Astrocyte of the spinal cord (primary cell): Measurements from ENCODE around the gene FGF11.

Experiments used
- DNase-seq: peaks from one replicate; pipeline ENCODE4 v3.0.0; 2011; ENCODE audit warnings: low read depth, low spot score
- H3K4me3 ChIP-seq: 2 replicates; pipeline ENCODE4 v1.5.1; 2011; ENCODE audit warnings: low read depth, mild to moderate bottlenecking, low read length, moderate library complexity
- in situ Hi-C: cut with HindIII; loops from 2 replicates; pipeline ENCODE4 v1.10.0; 2017; ENCODE audit warnings: low sequenced_read_pairs
- TF ChIP-seq, protein P1 (sequence below): IDR thresholded peaks from 2 replicates; pipeline ENCODE4 v1.5.1; 2012; ENCODE audit warnings: low read depth, mild to moderate bottlenecking, low read length, inconsistent platforms

Gene FGF11

DNA sequence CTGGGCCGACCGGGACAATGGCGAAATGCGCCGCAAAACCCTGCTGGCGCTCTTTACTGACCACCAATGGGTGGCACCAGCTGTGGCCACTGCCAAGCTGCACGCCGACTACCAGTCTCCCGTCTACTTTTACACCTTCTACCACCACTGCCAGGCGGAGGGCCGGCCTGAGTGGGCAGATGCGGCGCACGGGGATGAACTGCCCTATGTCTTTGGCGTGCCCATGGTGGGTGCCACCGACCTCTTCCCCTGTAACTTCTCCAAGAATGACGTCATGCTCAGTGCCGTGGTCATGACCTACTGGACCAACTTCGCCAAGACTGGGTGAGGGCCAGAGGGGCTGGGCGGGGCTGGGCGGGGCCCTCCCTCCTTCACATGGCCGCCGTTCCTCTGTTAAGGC lies 23.5 kb upstream of the FGF11 start:
- no peak overlapping the region for H3K4me3 ChIP-seq
- no peak for DNase-seq
- in situ Hi-C loops: no loop called here
- TF ChIP-seq, protein P1, sequence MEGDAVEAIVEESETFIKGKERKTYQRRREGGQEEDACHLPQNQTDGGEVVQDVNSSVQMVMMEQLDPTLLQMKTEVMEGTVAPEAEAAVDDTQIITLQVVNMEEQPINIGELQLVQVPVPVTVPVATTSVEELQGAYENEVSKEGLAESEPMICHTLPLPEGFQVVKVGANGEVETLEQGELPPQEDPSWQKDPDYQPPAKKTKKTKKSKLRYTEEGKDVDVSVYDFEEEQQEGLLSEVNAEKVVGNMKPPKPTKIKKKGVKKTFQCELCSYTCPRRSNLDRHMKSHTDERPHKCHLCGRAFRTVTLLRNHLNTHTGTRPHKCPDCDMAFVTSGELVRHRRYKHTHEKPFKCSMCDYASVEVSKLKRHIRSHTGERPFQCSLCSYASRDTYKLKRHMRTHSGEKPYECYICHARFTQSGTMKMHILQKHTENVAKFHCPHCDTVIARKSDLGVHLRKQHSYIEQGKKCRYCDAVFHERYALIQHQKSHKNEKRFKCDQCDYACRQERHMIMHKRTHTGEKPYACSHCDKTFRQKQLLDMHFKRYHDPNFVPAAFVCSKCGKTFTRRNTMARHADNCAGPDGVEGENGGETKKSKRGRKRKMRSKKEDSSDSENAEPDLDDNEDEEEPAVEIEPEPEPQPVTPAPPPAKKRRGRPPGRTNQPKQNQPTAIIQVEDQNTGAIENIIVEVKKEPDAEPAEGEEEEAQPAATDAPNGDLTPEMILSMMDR: no peak

DNA sequence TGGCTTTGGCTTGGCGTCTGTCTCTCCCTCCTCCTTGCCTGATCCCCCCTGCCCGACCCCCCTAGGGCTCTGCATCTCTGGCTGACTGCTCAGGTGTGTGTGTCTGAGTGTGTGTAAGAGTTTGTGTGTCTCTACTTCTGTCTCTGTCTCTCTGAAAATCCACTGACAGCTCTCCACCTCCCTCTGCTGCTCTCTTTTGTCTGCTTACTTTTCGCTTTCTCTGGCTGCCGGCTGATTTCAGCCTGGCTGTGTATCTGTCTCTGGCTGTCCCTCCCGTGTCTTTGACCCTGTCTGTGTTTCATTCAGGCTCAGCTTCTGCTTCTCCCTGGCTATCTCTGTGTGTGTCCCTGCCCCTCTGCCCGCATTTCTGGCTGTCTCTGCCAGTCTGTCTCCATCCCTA lies 23.0 kb upstream of the FGF11 start:
- DNase-seq: no peak
- in situ Hi-C loops: no loop called here
- TF ChIP-seq, protein P1: peak; percentile 1
- H3K4me3 ChIP-seq: no peak overlapping the region

DNA sequence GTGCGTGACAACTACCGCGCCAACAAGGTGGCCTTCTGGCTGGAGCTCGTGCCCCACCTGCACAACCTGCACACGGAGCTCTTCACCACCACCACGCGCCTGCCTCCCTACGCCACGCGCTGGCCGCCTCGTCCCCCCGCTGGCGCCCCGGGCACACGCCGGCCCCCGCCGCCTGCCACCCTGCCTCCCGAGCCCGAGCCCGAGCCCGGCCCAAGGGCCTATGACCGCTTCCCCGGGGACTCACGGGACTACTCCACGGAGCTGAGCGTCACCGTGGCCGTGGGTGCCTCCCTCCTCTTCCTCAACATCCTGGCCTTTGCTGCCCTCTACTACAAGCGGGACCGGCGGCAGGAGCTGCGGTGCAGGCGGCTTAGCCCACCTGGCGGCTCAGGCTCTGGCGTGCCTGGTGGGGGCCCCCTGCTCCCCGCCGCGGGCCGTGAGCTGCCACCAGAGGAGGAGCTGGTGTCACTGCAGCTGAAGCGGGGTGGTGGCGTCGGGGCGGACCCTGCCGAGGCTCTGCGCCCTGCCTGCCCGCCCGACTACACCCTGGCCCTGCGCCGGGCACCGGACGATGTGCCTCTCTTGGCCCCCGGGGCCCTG lies 22.2 kb upstream of the FGF11 start:
- TF ChIP-seq, protein P1: no peak
- no peak for DNase-seq
- no peak overlapping the region for H3K4me3 ChIP-seq
- in situ Hi-C loops: no loop called here

DNA sequence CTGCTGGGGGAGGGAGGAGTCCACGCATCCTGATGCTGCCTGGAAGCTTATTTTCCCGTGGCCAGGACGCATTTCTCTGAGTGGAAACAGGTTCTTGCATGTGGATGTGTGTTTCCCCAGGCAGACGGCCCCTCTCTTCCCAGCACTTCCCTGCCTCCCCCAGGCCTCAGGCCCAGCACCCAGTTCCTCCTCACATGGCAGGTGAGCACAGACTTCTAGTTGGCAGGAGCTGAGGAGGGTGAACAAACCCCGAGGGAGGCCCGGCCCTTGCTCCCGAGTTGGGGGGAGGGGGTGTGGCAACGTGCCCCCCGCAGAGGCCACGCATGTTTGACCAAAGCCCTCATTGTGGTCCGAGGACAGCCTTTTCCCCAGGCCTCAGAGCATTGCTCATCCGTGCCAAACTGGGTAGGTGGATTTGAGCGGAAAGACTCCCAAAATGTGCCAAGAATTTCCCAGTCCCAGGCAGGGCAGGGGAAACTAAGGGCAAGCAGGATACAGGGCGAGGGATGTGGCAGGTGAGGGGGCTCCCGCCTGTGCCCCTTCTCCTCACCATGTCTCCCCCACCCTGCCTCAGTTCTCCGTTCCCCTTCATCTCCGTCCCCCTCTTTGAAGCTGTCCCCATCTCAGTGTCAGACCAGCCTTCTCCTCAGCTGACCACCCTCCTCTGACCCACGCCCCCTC lies 20.7 kb upstream of the FGF11 start:
- in situ Hi-C loops: no loop called here

DNA sequence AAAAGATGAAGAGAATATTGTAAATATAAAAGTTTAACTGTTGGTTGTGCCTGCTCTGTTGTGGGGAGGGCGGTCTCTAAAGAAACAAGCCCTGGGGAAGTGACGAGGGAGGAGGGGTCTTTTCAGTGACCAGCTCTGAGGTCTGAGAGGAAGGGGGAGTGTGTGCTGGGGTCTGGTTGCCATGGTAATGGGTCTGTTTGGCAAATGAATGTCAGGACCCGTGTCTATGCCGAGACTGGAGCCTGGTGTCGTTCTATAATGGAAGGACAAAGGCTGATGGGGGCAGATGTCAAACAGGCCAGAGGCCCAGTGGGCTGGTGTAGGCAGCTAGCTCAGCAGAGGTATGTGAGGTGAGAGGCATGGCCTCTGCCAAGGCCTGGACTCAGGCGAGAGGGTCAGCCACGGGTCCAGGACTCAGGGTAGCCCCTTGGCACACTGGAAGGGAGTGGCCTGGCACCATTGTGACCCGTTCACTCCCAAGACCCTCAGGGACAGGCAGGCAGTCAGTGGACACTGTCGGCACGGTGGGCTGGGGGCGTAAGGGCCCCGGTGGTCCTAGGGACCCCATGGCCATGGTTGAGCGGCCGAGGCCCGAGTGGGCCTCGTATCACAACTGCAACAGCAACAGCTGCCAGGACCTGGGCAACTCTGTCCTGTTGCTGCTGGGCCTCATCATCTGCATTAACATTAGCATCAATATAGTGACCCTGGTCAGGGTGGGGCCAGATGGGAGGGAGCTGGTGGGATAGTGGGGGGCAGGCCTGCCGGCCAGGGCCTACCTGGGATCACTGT lies 19.3 kb upstream of the FGF11 start, which contains the start of gene SPEM1:
SPEM1 (plus strand) TSS at position 506 of the 792 bp plus-strand sequence; CDS start at position 567, 61 bp downstream.
- H3K4me3 ChIP-seq: no peak within 1 kb of the TSS

More for the DNA sequence above, 20.7 kb upstream of the FGF11 start:
- H3K4me3 ChIP-seq: no peak overlapping the region
- TF ChIP-seq, protein P1: no peak
- no peak for DNase-seq

DNA sequence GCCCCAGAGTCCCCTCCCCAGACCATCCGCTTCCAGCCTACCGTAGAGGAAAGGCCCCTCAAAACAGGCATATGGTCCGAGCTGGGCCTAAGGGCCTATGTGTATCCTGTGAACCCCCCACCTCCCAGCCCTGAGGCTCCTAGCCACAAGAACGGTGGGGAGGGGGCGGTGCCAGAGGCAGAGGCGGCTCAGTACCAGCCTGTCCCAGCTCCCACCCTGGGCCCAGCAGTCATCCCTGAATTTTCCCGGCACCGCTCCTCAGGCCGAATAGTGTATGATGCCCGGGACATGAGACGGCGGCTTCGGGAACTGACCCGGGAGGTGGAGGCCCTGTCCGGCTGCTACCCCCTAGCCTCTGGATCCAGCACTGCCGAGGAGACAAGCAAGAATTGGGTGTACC lies 18.1 kb upstream of the FGF11 start:
- in situ Hi-C loops: no loop called here
- TF ChIP-seq, protein P1: no peak
- no peak for DNase-seq
- H3K4me3 ChIP-seq: no peak overlapping the region

More for the DNA sequence above, 19.3 kb upstream of the FGF11 start, which contains the start of gene SPEM1:
- in situ Hi-C loops: no loop called here
- TF ChIP-seq, protein P1: no peak
- DNase-seq: no peak
